ENCODE data around the gene COL21A1.

Gene COL21A1

GRCh38 chr6:56211724-56212123 lies 35.7 kb downstream of the COL21A1 start:
- TF ChIP-seq, protein P1, sequence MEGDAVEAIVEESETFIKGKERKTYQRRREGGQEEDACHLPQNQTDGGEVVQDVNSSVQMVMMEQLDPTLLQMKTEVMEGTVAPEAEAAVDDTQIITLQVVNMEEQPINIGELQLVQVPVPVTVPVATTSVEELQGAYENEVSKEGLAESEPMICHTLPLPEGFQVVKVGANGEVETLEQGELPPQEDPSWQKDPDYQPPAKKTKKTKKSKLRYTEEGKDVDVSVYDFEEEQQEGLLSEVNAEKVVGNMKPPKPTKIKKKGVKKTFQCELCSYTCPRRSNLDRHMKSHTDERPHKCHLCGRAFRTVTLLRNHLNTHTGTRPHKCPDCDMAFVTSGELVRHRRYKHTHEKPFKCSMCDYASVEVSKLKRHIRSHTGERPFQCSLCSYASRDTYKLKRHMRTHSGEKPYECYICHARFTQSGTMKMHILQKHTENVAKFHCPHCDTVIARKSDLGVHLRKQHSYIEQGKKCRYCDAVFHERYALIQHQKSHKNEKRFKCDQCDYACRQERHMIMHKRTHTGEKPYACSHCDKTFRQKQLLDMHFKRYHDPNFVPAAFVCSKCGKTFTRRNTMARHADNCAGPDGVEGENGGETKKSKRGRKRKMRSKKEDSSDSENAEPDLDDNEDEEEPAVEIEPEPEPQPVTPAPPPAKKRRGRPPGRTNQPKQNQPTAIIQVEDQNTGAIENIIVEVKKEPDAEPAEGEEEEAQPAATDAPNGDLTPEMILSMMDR (IDR thresholded peaks at IDR 0.05; ENCODE audit: low read depth, low read length, missing control alignments), result no peak
- no peak overlapping the region for H3K4me3 ChIP-seq (replicated peaks; ENCODE audit: low read depth, low read length)
- no peak for DNase-seq (ENCODE audit: extremely low read depth, low read depth)

DNA sequence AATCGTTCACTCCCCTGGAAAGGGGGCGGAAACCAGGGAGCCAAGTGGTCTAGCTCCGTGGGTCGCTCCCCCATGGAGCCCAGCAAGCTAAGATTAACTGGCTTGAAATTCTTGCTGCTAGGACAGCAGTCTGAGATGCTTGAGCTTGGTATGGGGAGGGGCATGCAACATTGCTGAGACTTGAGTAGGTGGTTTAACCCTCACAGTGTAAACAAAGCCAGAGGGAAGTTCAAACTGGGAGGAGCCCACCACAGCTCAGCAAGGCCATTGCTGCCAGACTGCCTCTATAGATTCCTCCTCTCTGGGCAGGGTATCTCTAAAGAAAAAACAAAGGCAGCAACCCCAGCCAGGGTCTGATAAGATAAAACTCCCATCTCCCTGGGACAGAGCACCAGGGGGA lies 43.2 kb downstream of the COL21A1 start:
- DNase-seq (ENCODE audit: extremely low read depth, low read depth), result no peak
- TF ChIP-seq, protein P1 (IDR thresholded peaks at IDR 0.05; ENCODE audit: low read depth, low read length, missing control alignments), result no peak
- H3K4me3 ChIP-seq (replicated peaks; ENCODE audit: low read depth, low read length), result no peak overlapping the region

DNA sequence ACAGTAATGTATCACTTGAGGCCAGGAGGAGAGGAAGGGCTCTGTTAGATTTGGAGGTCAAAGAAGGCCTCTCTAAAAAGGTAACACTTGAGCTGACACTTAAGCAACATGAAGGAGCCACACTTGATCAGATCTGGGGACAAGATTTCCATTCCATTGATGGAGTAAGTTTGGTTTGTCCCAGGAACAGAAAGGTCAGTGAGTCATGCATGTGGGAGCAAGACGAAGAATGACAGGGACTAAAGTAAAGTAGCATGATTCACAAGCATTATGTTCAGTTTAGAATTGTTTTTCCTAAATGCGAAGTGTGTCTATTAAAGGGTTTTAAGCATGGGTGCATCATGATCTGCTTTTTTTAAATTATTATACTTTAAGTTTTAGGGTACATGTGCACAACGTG lies 47.4 kb downstream of the COL21A1 start:
- TF ChIP-seq, protein P1 (IDR thresholded peaks at IDR 0.05; ENCODE audit: low read depth, low read length, missing control alignments), result no peak
- no peak for DNase-seq (ENCODE audit: extremely low read depth, low read depth)
- no peak overlapping the region for H3K4me3 ChIP-seq (replicated peaks; ENCODE audit: low read depth, low read length)

DNA sequence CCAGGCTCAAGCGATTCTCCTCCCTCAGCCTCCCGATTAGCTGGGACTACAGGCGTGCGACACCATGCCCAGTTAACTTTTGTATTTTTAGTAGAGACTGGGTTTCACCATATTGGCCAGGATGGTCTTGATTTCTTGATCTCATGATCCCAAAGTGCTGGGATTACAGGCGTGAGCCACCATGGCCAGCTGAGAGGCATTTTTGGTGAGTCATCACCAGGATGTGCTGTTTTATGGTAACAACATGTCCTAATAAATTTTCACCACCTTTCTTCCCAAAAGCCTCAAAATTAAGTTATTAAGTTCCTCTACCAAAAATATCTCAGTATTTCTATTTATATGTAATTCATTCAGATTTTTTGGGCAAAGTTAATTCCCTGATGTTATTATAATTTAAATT lies 53.5 kb downstream of the COL21A1 start:
- no peak overlapping the region for H3K4me3 ChIP-seq (replicated peaks; ENCODE audit: low read depth, low read length)
- TF ChIP-seq, protein P1 (IDR thresholded peaks at IDR 0.05; ENCODE audit: low read depth, low read length, missing control alignments), result no peak
- DNase-seq (ENCODE audit: extremely low read depth, low read depth), result peak; percentile 61

DNA sequence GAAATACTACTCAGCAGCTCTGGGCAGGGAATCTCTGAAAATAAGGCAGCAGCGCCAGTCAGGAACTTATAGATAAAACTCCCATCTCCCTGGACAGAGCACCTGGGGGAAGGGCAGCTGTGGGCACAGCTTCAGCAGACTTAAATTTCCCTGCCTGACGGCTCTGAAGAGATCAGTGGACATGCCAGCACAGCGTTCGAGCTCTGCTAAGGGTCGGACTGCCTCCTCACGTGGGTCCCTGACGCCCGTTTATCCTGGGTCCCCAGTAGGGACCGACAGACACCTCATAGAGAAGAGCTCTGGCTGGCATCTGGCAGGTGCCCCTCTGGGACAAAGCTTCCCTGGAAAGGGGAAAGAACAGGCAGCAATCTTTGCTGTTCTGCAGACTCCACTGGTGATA lies 59.0 kb downstream of the COL21A1 start:
- H3K4me3 ChIP-seq (replicated peaks; ENCODE audit: low read depth, low read length), result no peak overlapping the region
- no peak for DNase-seq (ENCODE audit: extremely low read depth, low read depth)
- TF ChIP-seq, protein P1 (IDR thresholded peaks at IDR 0.05; ENCODE audit: low read depth, low read length, missing control alignments), result no peak

GRCh38 chr6:56187686-56188085 lies 59.7 kb downstream of the COL21A1 start:
- TF ChIP-seq, protein P1 (IDR thresholded peaks at IDR 0.05; ENCODE audit: low read depth, low read length, missing control alignments), result no peak
- no peak overlapping the region for H3K4me3 ChIP-seq (replicated peaks; ENCODE audit: low read depth, low read length)
- DNase-seq (ENCODE audit: extremely low read depth, low read depth), result no peak

DNA sequence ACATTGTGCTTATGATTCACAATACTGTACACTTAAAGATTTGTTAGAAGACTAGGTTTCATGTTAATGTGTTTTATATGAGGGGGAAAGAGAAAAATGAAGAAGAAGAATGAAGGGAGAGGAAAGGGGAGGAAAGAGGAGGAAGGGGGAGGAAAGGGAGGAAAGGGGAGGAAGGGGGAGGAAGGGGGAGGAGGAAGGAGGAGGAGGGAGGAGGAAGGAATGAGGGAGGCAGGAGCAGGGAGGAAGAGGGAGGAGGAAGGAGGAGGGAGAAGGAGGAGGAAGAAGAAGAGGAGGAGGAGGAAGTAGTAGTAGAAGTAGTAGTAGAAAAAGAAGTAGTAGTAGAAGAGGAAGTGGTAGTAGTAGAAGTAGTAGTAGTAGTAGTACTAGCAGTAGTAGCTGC lies 70.6 kb downstream of the COL21A1 start:
- DNase-seq (ENCODE audit: extremely low read depth, low read depth), result no peak
- H3K4me3 ChIP-seq (replicated peaks; ENCODE audit: low read depth, low read length), result no peak overlapping the region
- TF ChIP-seq, protein P1 (IDR thresholded peaks at IDR 0.05; ENCODE audit: low read depth, low read length, missing control alignments), result no peak
